Left lobe of liver (tissue), 2 donors: ENCODE measurements around the gene LRIT1. TPM values are rescaled to one million over a fixed set of nuclear protein-coding genes. Genes with fewer than 3 reads are reported as not detected.

Experiments
- ATAC-seq: fragments of 200-7000 bp; cut with Tn5 transposase; one replicate; pipeline ENCODE4 v1.9.1; 2020; ENCODE audit warnings: mild to moderate bottlenecking, moderate library complexity
- DNase-seq: peaks from one replicate; pipeline ENCODE4 v3.0.0-alpha.2; 2020; ENCODE audit warnings: low spot score
- total RNA-seq: library from RNA; stranded (reverse); gene quantifications from one replicate; pipeline ENCODE4 v1.2.1, GENCODE V29; 2021
- donor health status: DM: no; HTN: no; CAD: no; lungs with moderate emphysema.
- donor health status: DM: no; HTN: yes; CAD: no.

Gene LRIT1
- total RNA-seq, 1 donor from 2014 or later, result not detected

DNA sequence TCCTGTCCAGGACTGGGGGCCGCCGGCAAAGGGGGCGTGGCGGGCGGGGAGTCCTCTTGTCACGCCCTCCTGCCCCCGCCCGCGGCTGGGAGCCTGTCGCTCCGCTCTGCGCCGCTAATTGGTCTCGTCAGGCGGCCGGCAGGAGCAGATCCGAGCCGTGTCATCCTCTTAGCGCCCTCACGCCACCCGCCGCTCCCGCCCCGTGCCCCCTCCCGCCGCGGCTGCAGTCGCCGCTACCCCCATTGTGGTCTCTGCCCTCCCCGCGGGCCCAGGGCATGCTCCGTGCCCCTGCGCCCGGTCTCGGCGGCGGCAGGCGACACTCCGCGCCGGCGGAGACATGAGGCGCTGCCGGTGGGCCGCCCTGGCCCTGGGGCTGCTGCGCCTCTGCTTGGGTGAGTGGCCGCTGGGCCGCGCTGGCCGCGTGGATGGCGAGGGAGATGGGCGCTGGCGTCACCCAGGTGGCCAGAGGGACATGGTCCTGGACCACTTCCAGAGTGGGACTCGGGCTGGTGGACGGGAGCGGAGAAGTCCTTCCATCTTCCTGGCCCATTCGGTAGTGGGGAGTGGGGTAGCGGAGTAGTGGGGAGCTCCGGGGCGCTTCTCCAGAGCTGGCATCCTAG, 46.8 kb downstream of the LRIT1 start, which contains the start of gene CDHR1:
Gene CDHR1 (plus strand): TSS at position 114 of the 620 bp plus-strand sequence. CDS start 224 bp downstream, at position 338.
- no peak for DNase-seq

DNA sequence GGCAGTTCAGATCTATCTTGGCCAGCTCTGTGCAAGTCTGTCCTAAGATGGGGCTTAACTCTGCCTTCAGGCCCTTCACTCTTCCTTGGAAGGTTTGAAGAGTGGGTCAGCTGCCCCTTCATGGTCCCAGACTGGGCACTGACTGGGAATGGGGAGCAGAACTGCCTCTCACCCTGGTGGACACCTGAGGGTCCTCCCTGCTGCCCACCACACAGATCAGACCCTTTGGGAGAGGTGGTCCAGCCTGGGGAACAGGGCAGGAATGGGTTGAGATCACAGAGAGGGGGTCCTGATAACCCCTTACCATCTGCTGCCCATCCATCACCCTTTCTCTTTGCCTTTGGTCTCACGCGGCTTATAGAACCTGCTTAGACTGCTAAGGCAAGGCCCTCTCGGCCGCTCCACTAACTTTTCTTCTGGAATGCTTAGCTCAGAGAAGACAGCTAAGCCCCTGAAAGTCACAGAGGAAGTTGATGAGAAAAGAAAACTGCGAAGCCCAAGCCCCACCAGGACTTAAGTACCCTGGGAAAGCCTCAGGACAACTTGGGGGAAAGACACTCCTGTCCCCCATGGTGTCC, 47.4 kb downstream of the LRIT1 start:
- ATAC-seq (no peak), DNase-seq (no peak)

More for the DNA sequence above, 46.8 kb downstream of the LRIT1 start, which contains the start of gene CDHR1:
- peak; percentile 55 for ATAC-seq

DNA sequence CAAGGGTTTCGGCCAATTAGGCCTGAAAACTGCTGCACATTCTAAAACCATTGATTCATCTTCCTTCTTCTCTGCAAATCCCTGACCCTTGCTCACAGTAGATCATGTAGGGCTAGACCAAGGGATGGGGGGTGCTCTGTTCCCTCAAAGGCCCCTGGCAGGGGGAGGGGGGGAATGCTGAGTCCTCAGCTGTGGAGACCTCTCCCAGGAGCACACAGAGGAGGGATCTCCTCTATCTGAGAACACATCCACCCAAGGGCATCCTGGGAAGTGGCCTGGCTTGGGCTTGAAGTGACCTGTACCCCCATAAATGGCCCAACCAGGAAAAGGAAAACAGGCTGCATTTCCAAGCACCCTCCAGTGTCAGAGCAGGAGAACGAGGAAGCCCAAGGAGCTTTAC, 48.0 kb downstream of the LRIT1 start:
- no peak for ATAC-seq
- no peak for DNase-seq

DNA sequence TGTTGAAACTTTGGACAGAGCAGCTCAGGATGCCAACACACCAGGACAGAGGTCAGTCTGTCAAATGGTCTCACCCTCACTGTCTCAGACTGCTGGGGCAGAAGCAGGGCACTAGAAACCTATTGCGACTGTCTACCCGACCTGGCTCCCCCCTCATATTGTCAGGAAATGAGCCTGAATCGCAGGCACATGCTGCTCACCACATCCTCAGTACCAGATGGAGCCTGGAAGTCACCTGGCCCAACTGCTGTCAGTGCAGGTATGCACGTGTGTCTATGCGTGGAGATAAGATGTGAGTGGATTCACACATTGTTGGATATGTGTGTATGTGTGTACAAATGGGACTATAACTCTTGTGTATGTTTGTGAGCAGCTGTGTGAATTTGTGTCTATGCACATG, 50.2 kb downstream of the LRIT1 start:
- DNase-seq, result no peak
- ATAC-seq, result peak; percentile 32

DNA sequence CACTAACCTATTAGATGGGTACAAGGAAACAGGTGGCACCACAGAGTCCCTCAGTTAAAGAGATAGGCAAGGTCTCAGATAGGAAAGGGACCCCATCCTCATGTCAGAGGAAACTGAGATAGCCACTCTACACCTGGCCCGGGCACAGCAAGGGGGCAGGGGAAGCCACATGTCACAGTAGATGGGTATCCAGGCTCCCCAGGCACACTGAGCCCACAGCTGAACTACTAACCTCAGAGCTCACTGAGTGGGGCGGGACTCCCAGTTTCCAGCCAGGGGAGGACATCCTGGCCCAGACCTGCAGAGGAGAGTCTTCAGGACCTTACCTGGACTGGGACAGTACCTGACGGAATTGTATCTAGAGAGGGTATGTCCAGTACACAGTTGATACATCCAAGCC, 50.7 kb downstream of the LRIT1 start:
- ATAC-seq, result no peak
- no peak for DNase-seq

DNA sequence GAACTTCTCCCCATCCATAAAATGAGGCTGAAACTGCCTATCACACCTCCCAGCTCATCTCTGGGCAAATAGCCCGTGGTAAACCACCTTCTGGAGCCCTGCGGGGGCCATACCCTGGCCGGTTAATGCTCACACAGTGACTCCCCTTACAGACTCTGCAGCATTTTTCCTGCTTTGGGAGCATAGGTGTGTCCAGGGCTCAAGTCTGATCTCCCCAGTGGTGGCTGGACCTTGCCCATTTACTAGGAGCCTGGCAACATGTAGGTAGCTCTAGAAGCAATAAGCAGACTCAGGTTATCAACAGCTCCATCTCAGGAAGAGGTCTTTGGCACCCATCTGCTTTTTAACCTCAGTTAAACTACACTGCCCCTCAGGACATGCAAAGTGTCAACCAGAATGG, 52.5 kb downstream of the LRIT1 start:
- no peak for DNase-seq
- ATAC-seq, result no peak

DNA sequence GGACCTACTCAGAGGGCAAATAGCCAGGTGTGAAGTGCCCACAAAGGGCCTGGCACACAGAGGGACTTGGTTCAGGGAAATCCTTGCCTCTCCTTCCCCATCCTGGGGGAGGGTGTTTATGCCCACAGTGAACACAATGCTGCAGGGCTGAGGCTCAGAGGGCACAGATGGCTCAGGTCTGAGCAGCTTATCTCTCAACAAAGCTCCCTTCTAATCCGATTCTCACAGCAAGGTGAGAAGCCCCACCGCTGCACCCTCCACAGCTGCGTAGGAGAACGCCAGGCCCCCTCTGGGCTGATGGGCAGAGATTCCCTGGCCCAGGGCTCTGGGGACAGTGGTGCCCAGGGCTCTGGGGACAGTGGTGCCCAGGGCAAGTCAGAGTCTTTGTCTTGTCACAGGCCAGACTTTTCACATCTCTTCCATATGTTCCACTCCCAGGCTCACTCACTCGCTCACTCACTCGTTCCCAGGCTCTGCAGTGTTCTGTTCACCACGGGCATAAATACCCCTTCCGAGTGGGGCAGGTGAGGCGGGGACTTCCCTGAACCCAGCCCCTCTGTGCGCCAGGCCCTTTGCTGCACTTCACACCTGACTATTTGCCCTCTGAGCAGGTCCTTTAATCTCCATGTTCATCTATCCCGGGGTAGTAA, 55.7 kb downstream of the LRIT1 start:
- ATAC-seq (no peak), DNase-seq (no peak)

DNA sequence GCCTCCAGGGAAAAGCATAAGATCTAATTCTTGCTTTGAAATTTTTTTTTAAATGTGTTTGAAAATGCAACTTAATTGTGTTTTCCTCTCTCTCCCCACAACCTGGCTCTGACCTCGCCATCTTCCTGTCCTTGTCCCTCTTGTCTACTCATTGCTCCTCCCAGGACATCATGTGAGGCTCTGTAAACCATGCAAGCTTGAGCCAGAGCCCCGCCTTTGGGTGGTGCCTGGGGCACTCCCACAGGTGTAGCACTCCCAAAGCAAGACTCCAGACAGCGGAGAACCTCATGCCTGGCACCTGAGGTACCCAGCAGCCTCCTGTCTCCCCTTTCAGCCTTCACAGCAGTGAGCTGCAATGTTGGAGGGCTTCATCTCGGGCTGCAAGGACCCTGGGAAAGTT, 56.8 kb downstream of the LRIT1 start:
- no peak for ATAC-seq
- DNase-seq, result no peak

DNA sequence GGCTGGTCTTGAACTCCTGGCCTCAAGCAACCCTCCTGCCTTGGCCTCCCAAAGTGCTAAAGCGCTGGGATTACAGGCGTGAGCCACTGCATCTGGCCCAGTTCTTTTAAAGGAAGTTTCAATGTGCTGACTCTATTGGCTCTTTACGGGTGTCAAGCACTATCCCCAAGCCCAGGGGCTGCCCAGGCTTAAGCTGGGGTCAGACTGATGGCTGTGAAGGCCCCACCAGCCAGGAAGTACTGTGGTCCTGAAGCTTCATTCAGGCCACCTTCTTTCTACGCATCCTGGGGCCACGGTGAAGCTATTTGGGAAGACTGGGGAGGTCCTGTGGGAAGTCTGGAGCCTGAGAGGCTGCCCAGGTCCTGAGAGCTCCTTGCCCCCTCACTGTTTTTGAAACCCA, 59.7 kb downstream of the LRIT1 start:
- DNase-seq, result no peak
- no peak for ATAC-seq

Other genes with a start within 250 kb of the LRIT1 start
- 162 TPM for gene GHITM, start 102.0 kb downstream of the LRIT1 start, total RNA-seq
- gene GPR15LG, start 67.7 kb downstream of the LRIT1 start, total RNA-seq, result 0.20 TPM
- 0.13 TPM for gene CDHR1, start 47.0 kb downstream of the LRIT1 start, total RNA-seq
- not detected for gene LRIT2, start 16.0 kb downstream of the LRIT1 start, total RNA-seq
- not detected for gene RGR, start 3.5 kb upstream of the LRIT1 start, total RNA-seq
- 13.9 TPM for gene CCSER2, start 87.0 kb upstream of the LRIT1 start, total RNA-seq